ENCODE measurements around the gene VPS13C. TPM values are rescaled to one million over a fixed set of nuclear protein-coding genes. Genes with fewer than 3 reads are reported as not detected.
"Not testable (repeated sequence)": the region's sequence is repeated elsewhere in the genome, so short reads cannot be mapped to it uniquely, and the experiment has no call there.

VPS13C gene
- total RNA-seq, 1 experiment from 2014 or later = 40.0 TPM

- no peaks in the 10 kb centered on the region for H3K27me3 ChIP-seq (ENCODE audit: insufficient read depth, low read depth)
- no peaks in the 10 kb centered on the region for H3F3A ChIP-seq (ENCODE audit: insufficient read depth, low read depth)
- ChIA-PET POLR2A (ENCODE audit: unreplicated experiment) (no interaction called here), CTCF (interaction anchor here (0.7 to 0.8 kb wide), 2 partner anchors 25 to 58 kb away, joined by 3 to 4 read pairs; no protein-coding TSS in a partner anchor)
- no peaks in the 10 kb centered on the region for H3K9me2 ChIP-seq (ENCODE audit: insufficient read depth)
- H3K4me3 ChIP-seq = no peak overlapping the region
- TF ChIP-seq EZH2 (IDR thresholded peaks at IDR 0.05; ENCODE audit: low read depth) (no peak), CTCF (conservative IDR thresholded peaks at IDR 0.05) (no peak)
- H2AFZ ChIP-seq = no peak overlapping the region
- H3K27ac ChIP-seq = no peak overlapping the region
- H3K79me2 ChIP-seq (ENCODE audit: low read depth) = peaks cover 44% of the 10 kb centered on the region
- no peaks in the 10 kb centered on the region for H4K20me1 ChIP-seq (ENCODE audit: insufficient read depth)
- H3K9me3 ChIP-seq (ENCODE audit: insufficient read depth, low read depth) = no peaks in the 10 kb centered on the region
- 0 out of 2 replicates have a peak, but pooled peaks cover 6% of the 10 kb centered on the region for H3K4me1 ChIP-seq (replicated peaks; ENCODE audit: insufficient read depth)
- intact Hi-C loops (cut with micrococcal nuclease; ENCODE audit: unreplicated experiment) = no loop called here
- H3K36me3 ChIP-seq (ENCODE audit: low read depth) = 0 out of 2 replicates have a peak, but pooled peaks cover 2% of the 10 kb centered on the region
- H3K4me2 ChIP-seq = no peak overlapping the region
- DNase-seq = no peak
- BruUV-seq (replicated peaks) = no TSS peak
Observed at GRCh38 chr15:62052713-62053112, 7.5 kb downstream of the VPS13C start.

DNA sequence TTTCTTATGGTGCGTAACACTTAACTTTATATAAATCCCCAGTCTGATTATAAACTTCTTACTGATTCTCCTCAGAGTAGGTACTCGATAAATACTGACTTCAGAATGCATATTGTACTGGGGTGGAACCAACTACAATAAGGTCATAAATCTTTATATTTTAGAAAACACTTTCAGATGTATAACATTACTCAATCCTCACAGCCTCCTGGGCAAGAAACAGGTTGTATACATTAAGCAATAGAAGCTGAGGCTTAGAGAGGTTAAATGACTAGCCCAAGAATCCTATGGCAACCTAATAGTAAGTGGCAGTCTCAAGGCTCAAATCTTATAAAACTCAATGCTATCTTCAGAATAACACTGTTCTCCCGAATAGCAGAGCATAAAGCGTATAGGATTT is 9.1 kb downstream of the VPS13C start:
- intact Hi-C loops (cut with micrococcal nuclease; ENCODE audit: unreplicated experiment) = no loop called here
- ChIA-PET CTCF (no interaction called here), POLR2A (ENCODE audit: unreplicated experiment) (no interaction called here)
- Histone ChIP-seq H3K79me2 (ENCODE audit: low read depth) (peaks cover 36% of the 10 kb centered on the region), H3K36me3 (ENCODE audit: low read depth) (no peaks in the 10 kb centered on the region), H3K4me2 (no peak overlapping the region), H2AFZ (no peak overlapping the region), H3K27ac (no peak overlapping the region), H3F3A (ENCODE audit: insufficient read depth, low read depth) (no peaks in the 10 kb centered on the region), H3K4me3 (no peak overlapping the region), H3K4me1 (replicated peaks; ENCODE audit: insufficient read depth) (0 out of 2 replicates have a peak, but pooled peaks cover 6% of the 10 kb centered on the region), H4K20me1 (ENCODE audit: insufficient read depth) (no peaks in the 10 kb centered on the region), H3K9me2 (ENCODE audit: insufficient read depth) (no peaks in the 10 kb centered on the region), H3K27me3 (ENCODE audit: insufficient read depth, low read depth) (no peaks in the 10 kb centered on the region), H3K9me3 (ENCODE audit: insufficient read depth, low read depth) (no peaks in the 10 kb centered on the region)
- TF ChIP-seq EZH2 (IDR thresholded peaks at IDR 0.05; ENCODE audit: low read depth) = no peak
- no peak for TF ChIP-seq CTCF (conservative IDR thresholded peaks at IDR 0.05)
- BruUV-seq (replicated peaks) = no TSS peak
- no peak for DNase-seq

DNA sequence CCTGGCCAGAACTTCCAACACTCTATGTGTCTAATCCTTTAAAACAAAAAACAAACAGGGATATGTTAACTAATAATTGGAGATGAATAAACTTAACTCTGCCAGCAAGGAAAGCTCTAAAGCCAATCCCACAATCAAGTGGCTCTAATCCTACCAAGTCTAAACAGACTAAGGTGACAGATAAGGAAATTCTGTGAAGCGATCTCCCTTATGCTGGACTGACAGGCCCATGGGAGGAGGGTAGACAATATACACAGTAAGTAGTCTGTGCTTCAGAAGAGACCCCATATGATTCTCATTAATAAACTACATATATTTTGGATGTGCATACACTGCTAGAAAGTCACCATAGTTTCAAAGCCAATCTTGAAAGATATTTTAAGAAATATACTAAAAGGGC is 10.1 kb downstream of the VPS13C start:
- Histone ChIP-seq H3K79me2 (ENCODE audit: low read depth) (peaks cover 30% of the 10 kb centered on the region), H3K4me2 (no peak overlapping the region), H3K27me3 (ENCODE audit: insufficient read depth, low read depth) (no peaks in the 10 kb centered on the region), H3K9me2 (ENCODE audit: insufficient read depth) (no peaks in the 10 kb centered on the region), H3F3A (ENCODE audit: insufficient read depth, low read depth) (no peaks in the 10 kb centered on the region), H4K20me1 (ENCODE audit: insufficient read depth) (no peaks in the 10 kb centered on the region), H3K4me1 (replicated peaks; ENCODE audit: insufficient read depth) (0 out of 2 replicates have a peak, but pooled peaks cover 6% of the 10 kb centered on the region), H3K36me3 (ENCODE audit: low read depth) (no peaks in the 10 kb centered on the region), H3K4me3 (no peak overlapping the region), H3K27ac (no peak overlapping the region), H3K9me3 (ENCODE audit: insufficient read depth, low read depth) (no peaks in the 10 kb centered on the region), H2AFZ (no peak overlapping the region)
- no TSS peak for BruUV-seq (replicated peaks)
- ChIA-PET POLR2A (ENCODE audit: unreplicated experiment) (no interaction called here), CTCF (no interaction called here)
- intact Hi-C loops (cut with micrococcal nuclease; ENCODE audit: unreplicated experiment) = no loop called here
- no peak for DNase-seq
- TF ChIP-seq CTCF (conservative IDR thresholded peaks at IDR 0.05) (no peak), EZH2 (IDR thresholded peaks at IDR 0.05; ENCODE audit: low read depth) (no peak)

GRCh38 chr15:62048254-62048653 is 12.0 kb downstream of the VPS13C start:
- H3F3A ChIP-seq (ENCODE audit: insufficient read depth, low read depth); intact Hi-C loops (cut with micrococcal nuclease; ENCODE audit: unreplicated experiment); H3K4me1 ChIP-seq (replicated peaks; ENCODE audit: insufficient read depth); H3K36me3 ChIP-seq (ENCODE audit: low read depth); CTCF ChIA-PET; POLR2A ChIA-PET (ENCODE audit: unreplicated experiment); DNase-seq; H3K9me2 ChIP-seq (ENCODE audit: insufficient read depth); H3K9me3 ChIP-seq (ENCODE audit: insufficient read depth, low read depth); H3K4me2 ChIP-seq; H3K4me3 ChIP-seq; H3K27me3 ChIP-seq (ENCODE audit: insufficient read depth, low read depth); H2AFZ ChIP-seq; H4K20me1 ChIP-seq (ENCODE audit: insufficient read depth); H3K27ac ChIP-seq; BruUV-seq (replicated peaks): not testable (repeated sequence)
- H3K79me2 ChIP-seq (ENCODE audit: low read depth) = peaks cover 12% of the 10 kb centered on the region
